Fibroblast of the conjunctiva (primary cell): ENCODE measurements around the gene ATG13.
"Not testable (repeated sequence)": the region's sequence is repeated elsewhere in the genome, so short reads cannot be mapped to it uniquely, and the experiment has no call there.

ENCODE experiments used
- DNase-seq: peaks from one replicate; pipeline ENCODE4 v3.0.0-alpha.2; 2010; ENCODE audit warnings: low read depth

The ATG13 gene

DNA sequence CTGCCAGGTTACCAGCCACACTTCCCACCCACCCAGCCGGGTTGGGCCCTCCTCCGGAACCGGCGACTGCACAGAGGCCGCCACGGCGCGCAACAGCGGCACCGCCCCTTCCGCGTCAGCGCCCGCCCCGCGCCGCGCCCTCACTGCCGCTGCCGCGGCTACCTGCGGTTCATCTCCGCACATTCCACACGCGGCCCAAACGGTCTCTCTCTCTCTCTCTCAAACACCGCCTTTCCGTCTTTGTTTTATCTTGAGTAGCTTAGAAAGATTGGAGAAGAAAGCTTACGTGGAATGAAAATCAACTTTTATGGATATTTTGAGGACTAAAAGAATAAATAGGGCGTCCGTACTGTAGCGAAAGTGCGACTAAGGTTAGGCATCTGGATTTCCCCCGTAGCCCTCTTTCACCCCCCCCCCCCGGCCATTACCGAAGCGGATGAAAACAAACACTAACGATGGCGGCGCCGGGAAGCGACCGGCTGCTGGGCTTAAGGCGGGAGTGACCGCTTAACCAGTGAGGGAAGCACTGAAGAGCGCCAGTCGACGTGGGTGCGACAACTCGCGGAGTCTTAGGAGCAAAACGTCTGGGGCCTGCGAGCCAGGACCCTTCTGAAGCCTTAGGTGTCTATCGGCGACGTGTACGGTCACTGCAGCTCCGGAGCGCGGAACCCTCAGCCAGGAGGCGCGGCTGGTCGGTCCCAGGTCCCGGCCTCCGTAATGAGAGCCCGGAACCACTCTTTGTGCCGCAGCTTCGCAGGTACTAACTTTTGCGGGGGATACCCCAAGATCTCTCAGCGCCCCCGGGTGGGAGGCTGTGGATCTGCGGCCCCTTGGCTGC lies at the start of gene ATG13, which contains the start of gene HARBI1:
ATG13 (plus strand) TSS at position 420 of the 838 bp plus-strand sequence. CDS start 26,739 bp downstream, outside the sequence.
HARBI1 (minus strand) TSS at position 94 of the 838 bp plus-strand sequence. CDS start 990 bp downstream, outside the sequence.
- peak; percentile 69 for DNase-seq

DNA sequence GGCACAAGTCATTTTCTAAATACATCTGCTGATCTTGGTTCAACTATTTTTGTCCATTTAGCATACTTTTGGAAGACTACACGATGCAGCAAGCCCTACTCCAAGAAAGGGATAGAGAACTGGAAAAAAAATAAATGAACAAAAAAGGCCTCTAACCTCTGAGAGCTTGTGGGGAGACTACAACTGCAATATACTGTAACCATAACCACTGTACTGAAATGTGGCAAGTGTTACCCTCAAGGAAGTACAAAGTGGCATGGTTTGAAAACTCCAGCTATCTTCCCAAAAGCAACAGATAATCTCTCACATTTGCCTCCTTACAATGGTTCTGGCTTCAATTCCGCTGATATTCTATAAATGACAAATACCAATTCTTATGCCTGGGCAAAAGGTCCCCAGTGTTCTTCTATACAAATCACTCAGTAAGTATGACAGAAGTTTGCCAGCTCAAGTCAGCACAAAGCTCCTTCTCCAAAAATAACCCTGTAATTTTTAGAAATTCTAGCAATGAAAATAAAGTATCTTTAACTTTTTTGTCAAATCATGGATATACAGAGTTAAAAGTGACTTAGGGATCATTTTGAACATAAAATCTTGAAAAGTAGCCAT lies 46.5 kb upstream of the ATG13 start:
- no peak for DNase-seq

GRCh38 chr11:46574656-46575055 lies 42.7 kb upstream of the ATG13 start:
- DNase-seq, result no peak

DNA sequence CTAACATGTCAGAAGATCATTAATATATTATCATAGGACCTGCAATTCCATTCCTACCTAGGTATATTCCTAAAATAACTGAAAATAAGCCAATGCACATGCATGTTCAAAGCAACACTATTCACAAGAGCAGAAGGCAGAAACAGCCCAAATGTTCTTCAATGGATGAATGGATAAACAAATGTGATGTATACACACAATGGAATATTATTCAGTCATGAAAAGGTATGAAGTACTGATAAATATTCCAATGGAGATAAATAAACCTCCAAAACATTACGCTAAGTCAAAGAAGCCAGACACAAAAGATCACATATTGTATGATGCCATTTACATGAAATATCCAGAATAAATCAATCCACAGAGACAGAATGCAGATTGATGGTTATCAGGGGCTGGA lies 40.3 kb upstream of the ATG13 start:
- DNase-seq, result no peak

DNA sequence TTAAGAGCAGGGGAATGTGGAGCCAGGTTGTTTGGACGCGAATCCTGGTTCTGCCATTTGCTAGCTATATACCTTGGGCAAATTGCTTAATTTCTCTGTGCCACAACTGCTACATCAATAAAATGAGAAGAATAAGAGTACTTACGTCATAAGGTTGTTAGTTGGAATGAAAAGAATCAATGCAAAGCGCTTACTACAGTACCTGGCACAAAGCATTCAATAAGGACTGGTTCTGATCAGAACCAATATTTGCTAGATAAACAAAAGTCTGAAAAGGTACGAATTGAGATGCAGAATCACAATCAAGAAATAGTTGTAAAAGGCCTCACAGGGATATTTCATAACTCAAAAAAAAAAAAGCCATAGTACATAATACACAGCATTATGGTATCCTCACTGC lies 34.8 kb upstream of the ATG13 start:
- DNase-seq, result no peak

GRCh38 chr11:46583513-46583912 lies 33.8 kb upstream of the ATG13 start:
- not testable (repeated sequence) for DNase-seq

- DNase-seq, result no peak
Measured at GRCh38 chr11:46588131-46588530, 29.2 kb upstream of the ATG13 start.

DNA sequence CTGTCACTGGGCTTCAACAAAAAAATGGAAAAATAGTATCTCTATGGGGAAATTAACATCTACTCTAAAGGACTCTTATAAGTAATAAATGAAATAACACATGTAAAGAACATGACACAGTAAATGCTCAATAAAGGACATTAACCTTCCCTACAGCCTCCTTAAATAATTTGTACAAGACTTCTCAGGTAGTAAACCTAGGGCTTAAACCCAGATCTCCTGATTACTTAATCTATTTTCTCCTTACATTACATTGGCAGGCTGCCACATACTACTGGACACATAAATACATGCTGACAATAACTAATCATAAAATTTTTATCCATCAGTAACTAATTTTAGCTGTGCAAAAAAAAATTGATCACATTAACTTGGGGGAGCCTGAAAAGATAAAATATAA lies 28.4 kb upstream of the ATG13 start:
- DNase-seq, result no peak

- no peak for DNase-seq
Measured at GRCh38 chr11:46590740-46591605, 26.4 kb upstream of the ATG13 start.

DNA sequence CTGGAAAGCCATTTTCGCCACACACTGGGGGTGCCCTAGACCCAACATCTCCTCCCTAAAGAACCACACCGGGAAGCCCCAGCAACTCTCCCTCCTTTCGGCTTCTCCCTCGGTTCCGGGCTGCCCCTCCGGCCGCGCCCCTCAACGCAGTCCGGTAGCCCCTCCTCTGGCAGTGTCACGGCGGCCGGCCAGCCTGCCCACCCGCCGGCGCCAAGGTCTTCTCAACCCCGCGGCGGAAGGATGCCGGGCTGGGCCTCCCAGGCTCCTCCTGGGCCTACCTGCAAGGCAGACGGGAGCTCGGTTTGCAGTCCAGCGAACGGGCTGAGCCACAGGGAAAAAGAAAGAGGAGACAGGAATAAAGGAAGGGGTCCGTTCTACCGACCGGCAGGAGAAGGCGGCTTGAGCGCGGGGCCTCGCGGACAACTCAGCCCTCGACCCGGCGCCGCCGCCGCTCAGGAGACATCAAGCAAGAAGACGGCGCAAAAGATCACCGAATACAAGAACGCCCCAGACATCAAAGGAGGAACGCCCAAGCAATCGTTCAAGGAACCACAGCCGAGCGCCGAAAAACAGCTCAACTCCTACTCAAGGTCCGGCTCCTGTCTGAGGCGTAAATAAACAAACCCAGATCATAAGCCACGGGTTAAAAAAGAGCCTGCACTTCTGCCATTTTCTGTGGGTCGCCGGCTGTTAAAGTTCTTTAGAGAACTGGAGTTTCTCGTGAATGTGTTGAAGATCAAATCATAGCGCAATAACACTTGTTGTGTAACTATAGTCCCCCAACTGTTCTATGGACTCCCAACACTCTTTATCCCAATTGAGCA lies 23.6 kb upstream of the ATG13 start, which contains the start of gene AMBRA1:
AMBRA1 (minus strand) TSS at position 474 of the 824 bp plus-strand sequence. CDS start 45,643 bp downstream, outside the sequence.
- DNase-seq, result peak; percentile 86

GRCh38 chr11:46594374-46594700 lies 23.0 kb upstream of the ATG13 start:
- no peak for DNase-seq

- DNase-seq, result no peak
Measured at GRCh38 chr11:46594785-46595184, 22.6 kb upstream of the ATG13 start.

DNA sequence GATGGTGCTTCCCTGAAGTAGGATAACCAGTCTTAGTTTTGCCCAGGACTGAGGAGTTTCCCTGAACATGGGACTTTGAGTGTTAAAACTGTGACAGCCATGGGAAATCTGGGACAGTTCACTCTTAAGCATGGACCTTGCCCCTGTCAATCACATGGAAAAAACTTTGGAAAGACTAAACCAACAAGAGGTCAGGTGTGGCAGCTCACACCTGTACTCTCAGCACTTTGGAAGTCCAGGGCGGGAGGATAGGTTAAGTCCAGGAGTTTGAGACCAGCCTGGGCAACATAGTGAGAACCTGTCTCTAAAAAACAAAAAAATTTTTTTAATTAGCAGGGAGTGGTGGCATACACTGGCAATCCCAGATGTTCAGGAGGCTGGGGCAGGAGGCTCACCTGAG lies 20.2 kb upstream of the ATG13 start:
- DNase-seq, result no peak

- DNase-seq, result no peak
Measured at GRCh38 chr11:46597609-46598219, 19.6 kb upstream of the ATG13 start.

GRCh38 chr11:46599340-46600193 lies 17.8 kb upstream of the ATG13 start:
- DNase-seq, result no peak

- DNase-seq, result no peak
Measured at GRCh38 chr11:46600194-46600960, 17.0 kb upstream of the ATG13 start.

DNA sequence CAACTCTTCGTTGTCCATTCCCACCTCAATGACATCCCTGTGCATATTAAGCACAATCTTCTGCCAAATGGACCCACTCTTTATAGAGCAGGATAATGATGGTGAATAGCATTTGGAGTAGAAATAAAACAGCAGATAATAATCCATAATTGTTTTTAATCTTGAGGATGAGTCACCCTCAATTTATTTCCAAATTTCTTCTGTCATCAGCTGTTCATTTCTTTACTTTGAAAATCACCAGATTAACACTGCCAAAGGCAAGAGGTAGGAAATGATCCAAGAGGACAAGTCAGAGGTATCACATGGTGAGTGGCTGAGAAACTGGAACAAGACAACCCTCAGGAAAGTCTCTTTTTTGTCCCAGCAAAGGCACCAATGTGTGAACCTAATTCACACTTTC lies 16.2 kb upstream of the ATG13 start:
- DNase-seq, result no peak

DNA sequence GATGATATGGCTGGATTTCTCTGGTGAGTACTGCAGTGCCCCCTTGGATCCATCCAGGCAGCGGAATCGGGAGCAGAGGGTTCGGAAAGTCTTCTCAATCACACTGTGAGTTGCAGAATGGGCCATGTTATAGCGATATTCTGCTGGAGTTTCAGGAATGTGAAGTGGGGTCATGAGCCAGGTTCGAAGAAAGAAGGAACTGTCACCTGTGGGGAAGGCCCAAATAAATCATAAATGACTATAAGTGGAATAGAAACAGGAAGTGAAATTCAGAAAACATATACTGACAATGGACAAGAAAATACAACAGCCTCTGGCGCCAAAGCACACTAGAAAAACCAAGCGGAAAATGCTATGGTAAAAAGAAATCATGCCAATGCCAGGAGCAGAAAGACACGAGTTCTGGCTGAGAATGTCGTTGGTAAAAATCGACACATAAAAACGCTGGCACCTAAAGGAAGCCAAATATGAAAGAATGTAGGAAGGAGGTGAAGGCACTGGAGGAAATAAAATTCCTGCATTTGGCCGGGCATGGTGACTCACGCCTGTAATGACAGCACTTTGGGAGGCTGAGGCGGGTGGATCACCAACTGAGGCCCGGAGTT lies 13.5 kb upstream of the ATG13 start:
- DNase-seq, result no peak

DNA sequence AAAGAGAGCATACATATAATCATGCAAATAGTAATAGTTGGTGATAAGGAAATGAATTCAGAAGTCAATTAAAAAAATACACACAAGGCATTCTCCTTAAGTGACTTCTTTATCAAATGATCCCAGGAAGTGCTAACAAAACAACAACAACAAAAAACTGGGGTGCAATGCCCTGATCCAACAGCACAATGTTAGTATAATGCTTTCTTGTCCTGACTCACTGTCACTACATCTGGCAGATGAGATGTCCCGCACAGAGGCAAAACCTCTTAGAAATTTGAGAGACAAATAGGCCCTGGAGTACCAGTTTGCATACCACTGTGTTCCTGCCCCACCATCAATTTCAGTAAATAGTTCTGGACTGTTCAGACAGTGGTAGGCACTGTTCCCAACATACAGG lies 12.6 kb upstream of the ATG13 start:
- no peak for DNase-seq
